ENCODE measurements around the gene ADARB2. TPM values are rescaled to one million over a fixed set of nuclear protein-coding genes. Genes with fewer than 3 reads are reported as not detected.
A peak's percentile ranks its signal among the peaks of the same experiment; 100 is the strongest.

ADARB2 gene
- polyA plus RNA-seq, 1 of the 3 experiments (the other 2 are of a cell fraction): not detected

DNA sequence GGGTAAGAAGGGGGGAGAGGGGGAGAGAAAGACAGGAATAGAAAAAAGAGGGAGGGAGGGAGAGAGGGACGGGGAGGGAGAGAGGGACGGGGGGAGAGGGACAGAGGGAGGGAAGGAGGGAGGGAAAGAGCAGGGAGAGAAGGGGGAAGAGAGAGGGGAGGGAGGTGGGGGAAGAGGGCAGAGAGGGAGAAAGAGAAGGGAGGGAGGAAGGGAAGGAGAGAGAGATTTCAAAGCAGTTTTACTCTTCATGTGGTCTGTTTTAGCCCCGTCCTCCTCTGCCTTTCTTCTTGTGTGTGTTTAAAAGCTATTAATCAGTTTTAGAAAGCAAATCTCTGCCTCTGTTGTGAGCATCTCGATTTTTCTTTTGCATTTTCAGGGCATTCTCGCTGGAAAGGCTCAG lies 444.2 kb downstream of the ADARB2 start:
- CTCF ChIA-PET: interaction anchor here (0.6 to 6.2 kb wide), 7 partner anchors 19 to 191 kb away, joined by 3 to 23 read pairs (median 4); no protein-coding TSS in a partner anchor

DNA sequence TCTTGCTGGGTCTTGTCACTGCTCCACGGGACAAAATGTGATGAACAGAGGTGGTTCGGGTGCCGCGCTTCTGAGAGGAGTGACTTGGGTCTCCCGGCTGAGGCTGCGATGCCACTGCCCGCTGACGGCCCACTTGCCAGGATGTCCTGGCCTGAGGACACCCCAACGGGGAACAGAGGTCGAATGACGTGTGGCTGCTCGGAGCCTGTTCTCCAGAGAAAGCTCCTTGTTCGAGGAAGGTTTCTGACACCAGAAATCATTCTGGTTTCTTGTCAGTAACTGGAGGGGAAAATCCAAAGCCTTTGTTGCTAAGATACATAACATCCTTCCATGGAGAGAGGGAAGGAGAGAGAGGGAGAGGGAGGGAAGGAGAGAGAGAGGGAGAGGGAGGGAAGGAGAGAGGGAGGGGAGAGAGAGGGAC lies 444.7 kb downstream of the ADARB2 start:
- H3K27me3 ChIP-seq (ENCODE audit: insufficient read depth): no peaks in the 10 kb centered on the region
- peak; percentile 58 for DNase-seq
- H3K27ac ChIP-seq (ENCODE audit: low read depth in 2 of 2, low read length in 1 of 2): peak overlapping the region in 1 of 2 experiments; percentile 100; a peak in 2 of 4 replicates
- no peak overlapping the region for H3K4me2 ChIP-seq
- peak overlapping the region in 1 of 2 experiments; percentile 37; a peak in 1 of 4 replicates for H3K4me3 ChIP-seq (ENCODE audit: low read depth in 2 of 2, low read length in 1 of 2)
- no peaks in the 10 kb centered on the region for H3K79me2 ChIP-seq (ENCODE audit: insufficient read depth)
- H3K9me2 ChIP-seq: no peaks in the 10 kb centered on the region
- H2AFZ ChIP-seq (ENCODE audit: low read depth): no peak overlapping the region
- H3F3A ChIP-seq (replicated peaks; ENCODE audit: insufficient read depth): no peaks in the 10 kb centered on the region
- no peak for TF ChIP-seq GABPA (IDR thresholded peaks at IDR 0.05; ENCODE audit: low read depth)
- TF ChIP-seq, protein P1, sequence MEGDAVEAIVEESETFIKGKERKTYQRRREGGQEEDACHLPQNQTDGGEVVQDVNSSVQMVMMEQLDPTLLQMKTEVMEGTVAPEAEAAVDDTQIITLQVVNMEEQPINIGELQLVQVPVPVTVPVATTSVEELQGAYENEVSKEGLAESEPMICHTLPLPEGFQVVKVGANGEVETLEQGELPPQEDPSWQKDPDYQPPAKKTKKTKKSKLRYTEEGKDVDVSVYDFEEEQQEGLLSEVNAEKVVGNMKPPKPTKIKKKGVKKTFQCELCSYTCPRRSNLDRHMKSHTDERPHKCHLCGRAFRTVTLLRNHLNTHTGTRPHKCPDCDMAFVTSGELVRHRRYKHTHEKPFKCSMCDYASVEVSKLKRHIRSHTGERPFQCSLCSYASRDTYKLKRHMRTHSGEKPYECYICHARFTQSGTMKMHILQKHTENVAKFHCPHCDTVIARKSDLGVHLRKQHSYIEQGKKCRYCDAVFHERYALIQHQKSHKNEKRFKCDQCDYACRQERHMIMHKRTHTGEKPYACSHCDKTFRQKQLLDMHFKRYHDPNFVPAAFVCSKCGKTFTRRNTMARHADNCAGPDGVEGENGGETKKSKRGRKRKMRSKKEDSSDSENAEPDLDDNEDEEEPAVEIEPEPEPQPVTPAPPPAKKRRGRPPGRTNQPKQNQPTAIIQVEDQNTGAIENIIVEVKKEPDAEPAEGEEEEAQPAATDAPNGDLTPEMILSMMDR (IDR thresholded peaks at IDR 0.05): no peak
- WGBS (ENCODE audit: low lambda C conversion rate): 3% methylated on average over 10 of the region's 13 CpGs
- H3K9ac ChIP-seq: no peak overlapping the region
- ChIA-PET CTCF (interaction anchor here (0.6 to 2.0 kb wide), 4 partner anchors 18 to 191 kb away, joined by 3 to 10 read pairs (median 3); no protein-coding TSS in a partner anchor), POLR2A (interaction anchor here (4.5 kb wide), 1 partner anchor 20 kb away, joined by 28 read pairs; no protein-coding TSS in a partner anchor)
- peaks cover 0 to 93% of the 10 kb centered on the region in 2 experiments; a peak in 2 of 4 replicates for H3K4me1 ChIP-seq (ENCODE audit: control insufficient read depth in 1 of 2, insufficient read depth in 2 of 2, low read depth in 1 of 2, low read length in 1 of 2)
- no peaks in the 10 kb centered on the region for H4K20me1 ChIP-seq (ENCODE audit: insufficient read depth)
- H3K36me3 ChIP-seq (replicated peaks in 1 of 2; ENCODE audit: control insufficient read depth in 1 of 2, insufficient read depth in 2 of 2, low read length in 1 of 2): no peaks in the 10 kb centered on the region
- H3K9me3 ChIP-seq: no peaks in the 10 kb centered on the region

More for the DNA sequence above, 444.2 kb downstream of the ADARB2 start:
- no peaks in the 10 kb centered on the region for H4K20me1 ChIP-seq (ENCODE audit: insufficient read depth)
- H3K27me3 ChIP-seq (ENCODE audit: insufficient read depth): no peaks in the 10 kb centered on the region
- no peak overlapping the region for H2AFZ ChIP-seq (ENCODE audit: low read depth)
- H3K36me3 ChIP-seq (replicated peaks in 1 of 2; ENCODE audit: control insufficient read depth in 1 of 2, insufficient read depth in 2 of 2, low read length in 1 of 2): no peaks in the 10 kb centered on the region
- no peak for DNase-seq
- peak overlapping the region in 1 of 2 experiments; percentile 100; a peak in 2 of 4 replicates for H3K27ac ChIP-seq (ENCODE audit: low read depth in 2 of 2, low read length in 1 of 2)
- TF ChIP-seq, protein P2, sequence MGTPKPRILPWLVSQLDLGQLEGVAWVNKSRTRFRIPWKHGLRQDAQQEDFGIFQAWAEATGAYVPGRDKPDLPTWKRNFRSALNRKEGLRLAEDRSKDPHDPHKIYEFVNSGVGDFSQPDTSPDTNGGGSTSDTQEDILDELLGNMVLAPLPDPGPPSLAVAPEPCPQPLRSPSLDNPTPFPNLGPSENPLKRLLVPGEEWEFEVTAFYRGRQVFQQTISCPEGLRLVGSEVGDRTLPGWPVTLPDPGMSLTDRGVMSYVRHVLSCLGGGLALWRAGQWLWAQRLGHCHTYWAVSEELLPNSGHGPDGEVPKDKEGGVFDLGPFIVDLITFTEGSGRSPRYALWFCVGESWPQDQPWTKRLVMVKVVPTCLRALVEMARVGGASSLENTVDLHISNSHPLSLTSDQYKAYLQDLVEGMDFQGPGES (IDR thresholded peaks at IDR 0.05; ENCODE audit: low read depth, low read length): no peak
- TF ChIP-seq FOSL2 (IDR thresholded peaks at IDR 0.05; ENCODE audit: borderline replicate concordance, low read depth) (no peak), TEAD4 (IDR thresholded peaks at IDR 0.05; ENCODE audit: borderline replicate concordance, insufficient read depth) (no peak), MEF2A (IDR thresholded peaks at IDR 0.05; ENCODE audit: borderline replicate concordance, low read depth) (no peak), CHD2 (IDR thresholded peaks at IDR 0.05; ENCODE audit: low read length, partially characterized antibody) (no peak), POLR2AphosphoS5 (IDR thresholded peaks at IDR 0.05; ENCODE audit: low read depth, low read length) (no peak), SMC3 (IDR thresholded peaks at IDR 0.05; ENCODE audit: low read depth, low read length) (no peak), EP300 (IDR thresholded peaks at IDR 0.05; ENCODE audit: borderline replicate concordance in 1 of 2, low read depth in 1 of 2, low read length in 1 of 2) (no peak)
- TF ChIP-seq, protein P3, sequence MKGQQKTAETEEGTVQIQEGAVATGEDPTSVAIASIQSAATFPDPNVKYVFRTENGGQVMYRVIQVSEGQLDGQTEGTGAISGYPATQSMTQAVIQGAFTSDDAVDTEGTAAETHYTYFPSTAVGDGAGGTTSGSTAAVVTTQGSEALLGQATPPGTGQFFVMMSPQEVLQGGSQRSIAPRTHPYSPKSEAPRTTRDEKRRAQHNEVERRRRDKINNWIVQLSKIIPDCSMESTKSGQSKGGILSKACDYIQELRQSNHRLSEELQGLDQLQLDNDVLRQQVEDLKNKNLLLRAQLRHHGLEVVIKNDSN (IDR thresholded peaks at IDR 0.05; ENCODE audit: borderline replicate concordance, low read depth): no peak
- TF ChIP-seq, protein P4, sequence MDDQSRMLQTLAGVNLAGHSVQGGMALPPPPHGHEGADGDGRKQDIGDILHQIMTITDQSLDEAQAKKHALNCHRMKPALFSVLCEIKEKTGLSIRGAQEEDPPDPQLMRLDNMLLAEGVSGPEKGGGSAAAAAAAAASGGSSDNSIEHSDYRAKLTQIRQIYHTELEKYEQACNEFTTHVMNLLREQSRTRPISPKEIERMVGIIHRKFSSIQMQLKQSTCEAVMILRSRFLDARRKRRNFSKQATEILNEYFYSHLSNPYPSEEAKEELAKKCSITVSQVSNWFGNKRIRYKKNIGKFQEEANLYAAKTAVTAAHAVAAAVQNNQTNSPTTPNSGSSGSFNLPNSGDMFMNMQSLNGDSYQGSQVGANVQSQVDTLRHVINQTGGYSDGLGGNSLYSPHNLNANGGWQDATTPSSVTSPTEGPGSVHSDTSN (IDR thresholded peaks at IDR 0.05): no peak
- no peak overlapping the region; a peak in 1 of 4 replicates for H3K4me3 ChIP-seq (ENCODE audit: low read depth in 2 of 2, low read length in 1 of 2)
- H3K4me1 ChIP-seq (ENCODE audit: control insufficient read depth in 1 of 2, insufficient read depth in 2 of 2, low read depth in 1 of 2, low read length in 1 of 2): peaks cover 0 to 93% of the 10 kb centered on the region in 2 experiments; a peak in 2 of 4 replicates
- H3F3A ChIP-seq (replicated peaks; ENCODE audit: insufficient read depth): no peaks in the 10 kb centered on the region
- H3K4me2 ChIP-seq: no peak overlapping the region
- no peak overlapping the region for H3K9ac ChIP-seq
- H3K79me2 ChIP-seq (ENCODE audit: insufficient read depth): no peaks in the 10 kb centered on the region
- no peaks in the 10 kb centered on the region for H3K9me3 ChIP-seq
- no peaks in the 10 kb centered on the region for H3K9me2 ChIP-seq
- WGBS (ENCODE audit: low lambda C conversion rate): 2% methylated on average over 5 of the region's 5 CpGs
- POLR2A ChIA-PET: interaction anchor here (1.4 to 4.5 kb wide), 2 partner anchors 11 to 20 kb away, joined by 4 to 28 read pairs; no protein-coding TSS in a partner anchor
